K562 (cell line): ENCODE data around the gene CNTD1. TPM values are rescaled to one million over a fixed set of nuclear protein-coding genes. Genes with fewer than 3 reads are reported as not detected.
A peak's percentile ranks its signal among the peaks of the same experiment; 100 is the strongest.

ENCODE experiments used
- ATAC-seq: fragments of 200-7000 bp; cut with Tn5 transposase; 3 replicates; pipeline ENCODE4 v1.9.1; 2020; ENCODE audit warnings: moderate library complexity
- BruUV-seq: library from RNA; stranded (reverse); fragments of 400-500 nt; replicated peaks from 2 replicates; lab custom pipeline; 2021; lab: Mats Ljungman, UMichigan
- CTCF ChIA-PET: fragments of 300-600 bp; formaldehyde crosslinking; extraction: SDS; loops from one replicate; lab custom pipeline; 2021; ENCODE audit warnings: low intra/inter-chr PET ratio; lab: Yijun Ruan, JAX
- POLR2A ChIA-PET: fragments of 300-600, 350-650 bp; sonication (Branson Sonifier 250); formaldehyde crosslinking; extraction: SDS; loops from one replicate; lab custom pipeline; 2021; ENCODE audit warnings: antibody characterized with exemption, inconsistent platforms; lab: Yijun Ruan, JAX
- DNase-seq, 4 experiments: peaks; one replicate each; pipeline versions ENCODE4 v3.0.0 to v3.0.0-alpha.2; 2011 to 2018; ENCODE audit warnings: low spot score in 3 of 4, mixed read lengths in 3 of 4; ENCODE audit errors: extremely low read depth in 1 of 4
- FAIRE-seq: peaks from 2 replicates; lab custom pipeline; 2011; peaks lifted over from hg19 to GRCh38; lab: Jason Lieb, UNC
- H2AFZ ChIP-seq: 2 replicates; pipeline ENCODE4 v1.6.0; 2011; ENCODE audit warnings: low read depth, low read length, control low read depth, inconsistent platforms
- H3K27ac ChIP-seq: fragments of 200-600 bp; 3 replicates; pipeline ENCODE4 v1.8.0; 2011; ENCODE audit warnings: low read depth, mild to moderate bottlenecking, control low read depth, inconsistent platforms, low read length, moderate library complexity, mixed read lengths; ENCODE audit errors: extremely low read depth
- H3K27me3 ChIP-seq, 2 experiments: fragments of 300-600 bp in 1 of 2; 2 replicates in 1 of 2; 3 replicates in 1 of 2; pipeline versions ENCODE4 v1.6.0 to v1.8.0; 2011; ENCODE audit warnings: inconsistent platforms in 2 of 2, low read length in 2 of 2, mild to moderate bottlenecking in 1 of 2, mixed read lengths in 1 of 2, moderate library complexity in 1 of 2; ENCODE audit not compliant: control insufficient read depth in 2 of 2, insufficient read depth in 2 of 2
- H3K36me3 ChIP-seq: fragments of 300-600 bp; 3 replicates; pipeline ENCODE4 v1.8.0; 2011; ENCODE audit warnings: mild to moderate bottlenecking, low read length, inconsistent platforms; ENCODE audit not compliant: control insufficient read depth, insufficient read depth
- H3K4me1 ChIP-seq, 2 experiments: fragments of 200-600 bp in 1 of 2; replicated peaks in 1 of 2; 2 replicates in 1 of 2; 3 replicates in 1 of 2; pipeline versions ENCODE4 v1.5.1 to v1.8.0; 2011; ENCODE audit warnings: inconsistent platforms in 2 of 2, low read length in 2 of 2, mild to moderate bottlenecking in 1 of 2, mixed read lengths in 1 of 2, moderate library complexity in 1 of 2; ENCODE audit not compliant: control insufficient read depth in 2 of 2, insufficient read depth in 2 of 2
- H3K4me2 ChIP-seq: 2 replicates; pipeline ENCODE4 v1.6.1; 2011; ENCODE audit warnings: low read length, control low read depth, inconsistent platforms, mixed read lengths; ENCODE audit not compliant: insufficient read depth
- H3K4me3 ChIP-seq: fragments of 200-600 bp; sonication (generic), shearing (Covaris generic); 2 replicates; pipeline ENCODE4 v1.5.1; 2016; ENCODE audit warnings: control low read depth, inconsistent platforms
- H3K79me2 ChIP-seq: fragments of 200-600 bp; 3 replicates; pipeline ENCODE4 v1.8.0; 2011; ENCODE audit warnings: low read length, inconsistent platforms; ENCODE audit not compliant: control insufficient read depth, insufficient read depth
- H3K9ac ChIP-seq, 2 experiments: 2 replicates each; pipeline versions ENCODE4 v1.6.0 to v1.6.1; 2011; ENCODE audit warnings: low read depth in 2 of 2, low read length in 2 of 2, control low read depth in 1 of 2, inconsistent platforms in 1 of 2, mild to moderate bottlenecking in 1 of 2, mixed read lengths in 1 of 2; ENCODE audit not compliant: insufficient read depth in 1 of 2
- H3K9me1 ChIP-seq: one replicate; pipeline ENCODE4 v1.6.0; 2011; ENCODE audit warnings: inconsistent platforms, mild to moderate bottlenecking, low read length, moderate library complexity; ENCODE audit not compliant: control insufficient read depth, insufficient read depth
- H3K9me3 ChIP-seq: replicated peaks from 2 replicates; pipeline ENCODE4 v1.5.1; 2011; ENCODE audit warnings: low read depth, low read length, inconsistent platforms; ENCODE audit not compliant: control insufficient read depth, insufficient read depth
- H4K20me1 ChIP-seq: replicated peaks from 2 replicates; pipeline ENCODE4 v1.6.1; 2011; ENCODE audit warnings: low read length, inconsistent platforms, mixed read lengths; ENCODE audit not compliant: control insufficient read depth, insufficient read depth
- E2F5 ChIP-seq: sonication (generic); formaldehyde crosslinking; IDR thresholded peaks from 2 replicates; pipeline ENCODE4 v1.8.0; 2022; ENCODE audit warnings: mild to moderate bottlenecking, missing genetic modification reagents
- FOXP1 ChIP-seq: sonication (generic); formaldehyde crosslinking; IDR thresholded peaks from 2 replicates; pipeline ENCODE4 v1.8.0; 2022; ENCODE audit warnings: mild to moderate bottlenecking, missing genetic modification reagents
- NBN ChIP-seq: fragments of 450-650 bp; IDR thresholded peaks from 2 replicates; pipeline ENCODE4 v1.6.1; 2016; ENCODE audit warnings: low read depth, mild to moderate bottlenecking
- NFE2 ChIP-seq: IDR thresholded peaks from 2 replicates; pipeline ENCODE4 v1.6.1; 2014; ENCODE audit warnings: antibody characterized with exemption, low read depth
- POLR2G ChIP-seq: fragments of 200-400 bp; formaldehyde crosslinking; IDR thresholded peaks from 2 replicates; pipeline ENCODE4 v1.6.1; 2017; ENCODE audit warnings: low read depth, mild to moderate bottlenecking, antibody characterized with exemption, low read length, moderate library complexity
- TOE1 ChIP-seq, 2 experiments: fragments of 450-650 bp in 1 of 2; sonication (generic) in 1 of 2; formaldehyde crosslinking in 1 of 2; IDR thresholded peaks; 2 replicates each; pipeline versions ENCODE4 v1.7.1 to v1.8.0; 2016 to 2022; ENCODE audit warnings: borderline replicate concordance in 2 of 2, mild to moderate bottlenecking in 2 of 2, antibody characterized with exemption in 1 of 2, inconsistent platforms in 1 of 2, low read depth in 1 of 2, missing genetic modification reagents in 1 of 2, moderate library complexity in 1 of 2
- ZNF431 ChIP-seq: sonication (generic); formaldehyde crosslinking; IDR thresholded peaks from 2 replicates; pipeline ENCODE4 v1.8.0; 2022; ENCODE audit warnings: mild to moderate bottlenecking, missing genetic modification reagents
- ZNF830 ChIP-seq: fragments of 250-450 bp; sonication (Bioruptor Pico); IDR thresholded peaks from 2 replicates; pipeline ENCODE4 v1.5.0; 2021; ENCODE audit warnings: mild to moderate bottlenecking
- WGBS: fragments of 100-300 bp; shearing (Covaris generic); methylation state at CpG from one replicate; pipeline ENCODE4 v1.1.6; 2016; ENCODE audit warnings: low coverage, mixed read lengths; ENCODE audit not compliant: insufficient coverage; ENCODE audit errors: missing lambda C conversion rate; 5-methylcytosine and 5-hydroxymethylcytosine counted together
- in situ Hi-C: fragments of 300-500 bp; cut with MboI; formaldehyde crosslinking; loops from 4 replicates; pipeline ENCODE4 v1.15.0; 2018; ENCODE audit warnings: inconsistent platforms, mixed read lengths
- intact Hi-C: fragments of 100-400 bp; cut with micrococcal nuclease; formaldehyde crosslinking; loops from 2 replicates; pipeline ENCODE4 v1.14.2; 2022
- polyA plus RNA-seq, 8 experiments: library from polyadenylated mRNA; depleted of rRNA in 4 of 8; stranded (reverse) in 5 of 8; unstranded in 3 of 8; fragments of >200 nt; fragmentation: Nextera tagmentation in 2 of 8; fragmentation: Illumina TruSeq in 1 of 8; extraction: Ambion mirVana in 2 of 8; extraction: Trizol in 1 of 8; gene quantifications; 2 replicates each; pipeline versions ENCODE4 v1.2.1 to v1.2.3, GENCODE V29; 2011 to 2014; ENCODE audit warnings: inconsistent platforms in 1 of 8, missing spikeins in 1 of 8
- total RNA-seq, 7 experiments: library from RNA; depleted of rRNA in 6 of 7; stranded (reverse); fragments of >200 nt in 6 of 7; fragmentation: Illumina TruSeq in 2 of 7; extraction: Trizol in 2 of 7; gene quantifications; 2 replicates each; pipeline versions ENCODE4 v1.2.1 to v1.2.3, GENCODE V29; 2011 to 2021; ENCODE audit warnings: low replicate concordance in 1 of 7

Gene CNTD1
- total and polyA plus RNA-seq, 9 of the 15 experiments (the other 6 are each of a cell fraction or from before 2014, with no cell fraction given) = 0.12 to 0.86 (median 0.41) TPM; not detected in 1

GRCh38 chr17:42787266-42787665 lies 11.4 kb upstream of the CNTD1 start:
- TF ChIP-seq NFE2 (no peak), ZNF830 (CRISPR knock-in tag) (no peak), TOE1 (IDR thresholded peaks at IDR 0.05; ENCODE audit: borderline replicate concordance) (no peak), TOE1 (CRISPR knock-in tag; IDR thresholded peaks at IDR 0.05; ENCODE audit: borderline replicate concordance, low read depth) (no peak), NBN (no peak), ZNF431 (no peak), FOXP1 (CRISPR knock-in tag) (no peak), E2F5 (CRISPR knock-in tag) (no peak), POLR2G (0 out of 2 replicates have a peak, but pooled peaks have one; percentile 30)
- 91% methylated on average over 9 of the region's 11 CpGs for WGBS
- Histone ChIP-seq H3K4me3 (no peak overlapping the region), H3K27ac (no peak overlapping the region), H3K4me2 (no peak overlapping the region), H2AFZ (no peak overlapping the region), H3K27me3 (no peaks in the 10 kb centered on the region), H3K79me2 (peaks cover 14% of the 10 kb centered on the region), H3K4me1 (peaks cover 0 to 39% of the 10 kb centered on the region in 2 experiments; a peak in 3 of 5 replicates), H4K20me1 (no peaks in the 10 kb centered on the region), H3K9me3 (no peaks in the 10 kb centered on the region), H3K36me3 (peaks cover 82% of the 10 kb centered on the region), H3K9ac (peak overlapping the region in 1 of 2 experiments; percentile 68; a peak in 2 of 4 replicates), H3K9me1 (no peaks in the 10 kb centered on the region)
- no peak for FAIRE-seq
- CTCF ChIA-PET = no interaction called here
- in situ Hi-C loops = no loop called here
- DNase-seq = no peak
- intact Hi-C loops = no loop called here
- ATAC-seq = no peak
- POLR2A ChIA-PET = interaction anchor here (1.9 to 2.5 kb wide), 3 partner anchors 9 to 11 kb away, joined by 6 to 8 read pairs (median 7); partner anchors contain the start of genes CNTD1 and COA3
- no TSS peak for BruUV-seq
